ENCODE data around the gene SYTL2.
"Not testable (repeated sequence)": the region's sequence is repeated elsewhere in the genome, so short reads cannot be mapped to it uniquely, and the experiment has no call there.

SYTL2 gene

GRCh38 chr11:85685820-85686459, 125.0 kb downstream of the SYTL2 start, which contains the start of gene CCDC89:
Gene CCDC89, minus strand, starts transcription at chr11:85686195. Its CDS starts 65 bp downstream, at chr11:85686130.
- DNase-seq (ENCODE audit: low spot score) = peak; percentile 88

- peak; percentile 34 for DNase-seq (ENCODE audit: low spot score)
These were observed 125.7 kb downstream of the SYTL2 start for GRCh38 chr11:85685125-85685819.

- peak; percentile 64 for DNase-seq (ENCODE audit: low spot score)
These were observed 128.3 kb downstream of the SYTL2 start for GRCh38 chr11:85682330-85683305.

- DNase-seq (ENCODE audit: low spot score) = no peak
These were observed 130.0 kb downstream of the SYTL2 start for GRCh38 chr11:85680897-85681296.

- no peak for DNase-seq (ENCODE audit: low spot score)
These were observed 131.4 kb downstream of the SYTL2 start for GRCh38 chr11:85679576-85679975.

GRCh38 chr11:85673393-85673792, 137.5 kb downstream of the SYTL2 start:
- DNase-seq (ENCODE audit: low spot score) = no peak

- no peak for DNase-seq (ENCODE audit: low spot score)
These were observed 138.6 kb downstream of the SYTL2 start for GRCh38 chr11:85672105-85672902.

GRCh38 chr11:85670949-85671663, 139.8 kb downstream of the SYTL2 start:
- not testable (repeated sequence) for DNase-seq (ENCODE audit: low spot score)

- DNase-seq (ENCODE audit: low spot score) = no peak
These were observed 142.8 kb downstream of the SYTL2 start for GRCh38 chr11:85668157-85668556.

GRCh38 chr11:85666687-85667086, 144.3 kb downstream of the SYTL2 start:
- no peak for DNase-seq (ENCODE audit: low spot score)

GRCh38 chr11:85665733-85666132, 145.2 kb downstream of the SYTL2 start:
- DNase-seq (ENCODE audit: low spot score) = peak; percentile 38

- DNase-seq (ENCODE audit: low spot score) = peak; percentile 95
These were observed 146.1 kb downstream of the SYTL2 start, which contains the start of gene CREBZF for GRCh38 chr11:85664615-85665481. Gene CREBZF, minus strand, starts transcription at chr11:85665129. Its CDS starts 254 bp downstream, at chr11:85664875.

- peak; percentile 77 for DNase-seq (ENCODE audit: low spot score)
These were observed 147.0 kb downstream of the SYTL2 start for GRCh38 chr11:85663753-85664614.

GRCh38 chr11:85663080-85663752, 147.7 kb downstream of the SYTL2 start:
- no peak for DNase-seq (ENCODE audit: low spot score)

- DNase-seq (ENCODE audit: low spot score) = no peak
These were observed 148.8 kb downstream of the SYTL2 start for GRCh38 chr11:85661972-85662664.

- DNase-seq (ENCODE audit: low spot score) = no peak
These were observed 152.8 kb downstream of the SYTL2 start for GRCh38 chr11:85658180-85658579.

- DNase-seq (ENCODE audit: low spot score) = no peak
These were observed 154.2 kb downstream of the SYTL2 start for GRCh38 chr11:85656777-85657176.

- not testable (repeated sequence) for DNase-seq (ENCODE audit: low spot score)
These were observed 156.6 kb downstream of the SYTL2 start for GRCh38 chr11:85654343-85654742.

Data from globus pallidus (tissue), 1 donor.